AG04450 (cell line): ENCODE data around the gene RHOXF2B. TPM values are rescaled to one million over a fixed set of nuclear protein-coding genes. Genes with fewer than 3 reads are reported as not detected.

Experiments
- CTCF ChIA-PET: fragments of 300-600, 350-600 bp; formaldehyde crosslinking; extraction: SDS; loops from one replicate; lab custom pipeline; 2022; ENCODE audit warnings: antibody characterized with exemption, inconsistent platforms; lab: Charles Lee
- POLR2A ChIA-PET: fragments of 350-600 bp; formaldehyde crosslinking; extraction: SDS; loops from one replicate; lab custom pipeline; 2021; ENCODE audit warnings: antibody characterized with exemption, inconsistent platforms; lab: Yijun Ruan, JAX
- DNase-seq: peaks from one replicate; pipeline ENCODE4 v3.0.0-alpha.2; 2011; ENCODE audit warnings: low read depth, low spot score
- H3K27ac ChIP-seq: one replicate; pipeline ENCODE4 v1.5.1; 2012; ENCODE audit warnings: low read depth, low read length, control low read depth
- H3K27me3 ChIP-seq: one replicate; pipeline ENCODE4 v1.6.0; 2012; ENCODE audit warnings: low read length; ENCODE audit not compliant: control insufficient read depth, insufficient read depth
- H3K4me3 ChIP-seq: 2 replicates; pipeline ENCODE4 v1.5.1; 2011; ENCODE audit warnings: mild to moderate bottlenecking, low read depth, low read length, control low read depth
- H3K9me3 ChIP-seq: 2 replicates; pipeline ENCODE4 v1.5.1; 2012; ENCODE audit warnings: low read length; ENCODE audit not compliant: control insufficient read depth, insufficient read depth
- CTCF ChIP-seq: IDR thresholded peaks from 2 replicates; pipeline ENCODE4 v1.5.1; 2011; ENCODE audit warnings: low read depth, low read length, control low read depth, inconsistent platforms
- polyA plus RNA-seq: library from polyadenylated mRNA; depleted of rRNA; stranded (reverse); fragments of >200 nt; gene quantifications from 2 replicates; pipeline ENCODE4 v1.2.3, GENCODE V29; 2011; rRNA removed

RHOXF2B gene
- polyA plus RNA-seq, 1 experiment = not detected

GRCh38 chrX:120022763-120023162, 54.7 kb downstream of the RHOXF2B start:
- CTCF ChIA-PET = no interaction called here

More at GRCh38 chrX:120022763-120023162, 54.7 kb downstream of the RHOXF2B start:
- TF ChIP-seq CTCF = no peak
- Histone ChIP-seq H3K9me3 (no peaks in the 10 kb centered on the region), H3K27me3 (no peaks in the 10 kb centered on the region), H3K4me3 (no peak overlapping the region), H3K27ac (no peak overlapping the region)
- POLR2A ChIA-PET = no interaction called here
- DNase-seq = no peak

Other genes starting within 250 kb of the RHOXF2B start
- 7.5 and 12.4 TPM in 2 replicates for gene UPF3B, start 224.7 kb downstream of the RHOXF2B start, polyA plus RNA-seq
- gene RNF113A, start 206.0 kb downstream of the RHOXF2B start, polyA plus RNA-seq = 11.3 and 11.7 TPM in 2 replicates
- gene NDUFA1, start 205.9 kb downstream of the RHOXF2B start, polyA plus RNA-seq = 160 and 215 TPM in 2 replicates
- not detected in 2 replicates for gene AKAP14, start 181.8 kb downstream of the RHOXF2B start, polyA plus RNA-seq
- gene NKAP, start 133.9 kb downstream of the RHOXF2B start, polyA plus RNA-seq = 3.8 and 5.0 TPM in 2 replicates
- not detected in 2 replicates for gene RHOXF1, start 38.2 kb upstream of the RHOXF2B start, polyA plus RNA-seq
- not detected in 2 replicates for gene RHOXF2, start 80.9 kb upstream of the RHOXF2B start, polyA plus RNA-seq
- 8.9 and 9.0 TPM in 2 replicates for gene ZBTB33, start 173.1 kb upstream of the RHOXF2B start, polyA plus RNA-seq
- 0.04 and 0.05 TPM in 2 replicates for gene TMEM255A, start 233.8 kb upstream of the RHOXF2B start, polyA plus RNA-seq